GM18511 (cell line): Measurements from ENCODE around the gene NUDT4.
"Not testable (repeated sequence)": the region's sequence is repeated elsewhere in the genome, so short reads cannot be mapped to it uniquely, and the experiment has no call there.

Experiments used
- ATAC-seq: cut with Tn5 transposase; IDR thresholded peaks from one replicate; pipeline ENCODE4 v1.9.1; 2021; ENCODE audit warnings: mild to moderate bottlenecking, moderate library complexity; ENCODE audit not compliant: unreplicated experiment

NUDT4 gene

DNA sequence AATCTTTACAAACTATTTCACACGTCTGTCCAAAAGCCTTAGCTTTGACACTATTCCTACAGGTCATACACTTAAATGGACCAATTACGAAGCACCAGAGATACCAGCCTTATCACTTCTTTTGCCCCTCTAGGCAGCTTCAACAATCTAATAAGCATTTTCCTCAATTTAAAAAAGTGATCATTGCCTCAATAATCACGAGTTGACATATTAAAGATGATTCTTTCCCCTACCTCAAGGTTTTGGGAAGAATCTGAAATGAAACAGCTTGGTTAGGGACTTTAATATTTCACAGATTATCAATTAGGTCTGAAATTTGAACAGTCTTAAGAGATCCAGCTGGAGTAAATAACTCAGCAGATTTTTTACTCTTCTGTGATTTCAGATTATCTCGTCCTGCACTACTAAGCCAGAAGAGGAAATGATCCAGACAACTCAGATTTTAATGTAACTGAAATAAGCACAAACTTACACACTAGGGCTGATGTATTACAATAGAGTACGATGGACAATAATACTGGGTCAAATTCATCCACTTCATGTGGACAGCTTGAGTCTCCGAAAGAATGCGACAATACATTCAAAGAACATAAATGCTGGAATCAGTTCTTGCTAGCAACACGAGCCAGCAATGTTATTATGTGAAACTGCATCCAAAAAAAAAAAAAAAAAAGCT is 48.1 kb downstream of the NUDT4 start:
- no peak for ATAC-seq

DNA sequence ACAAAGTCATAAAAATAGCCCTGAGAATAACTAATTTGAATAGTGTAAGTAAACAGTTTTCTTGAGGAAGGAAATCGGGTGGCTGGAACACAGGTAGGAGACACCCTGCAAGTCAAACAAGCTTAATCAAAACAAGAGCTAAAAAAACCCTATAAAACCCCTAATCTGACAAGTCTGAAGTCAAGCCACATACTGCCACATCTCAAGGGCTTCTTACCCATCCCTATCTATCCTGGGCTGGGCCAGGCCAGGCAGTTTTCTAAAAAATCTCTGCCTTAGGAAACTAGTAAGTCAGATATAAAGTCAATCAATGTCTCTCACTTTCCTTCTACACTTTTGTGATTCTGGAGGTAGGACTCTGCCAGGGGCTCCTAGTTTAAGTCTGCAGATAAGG is 48.7 kb downstream of the NUDT4 start:
- no peak for ATAC-seq

DNA sequence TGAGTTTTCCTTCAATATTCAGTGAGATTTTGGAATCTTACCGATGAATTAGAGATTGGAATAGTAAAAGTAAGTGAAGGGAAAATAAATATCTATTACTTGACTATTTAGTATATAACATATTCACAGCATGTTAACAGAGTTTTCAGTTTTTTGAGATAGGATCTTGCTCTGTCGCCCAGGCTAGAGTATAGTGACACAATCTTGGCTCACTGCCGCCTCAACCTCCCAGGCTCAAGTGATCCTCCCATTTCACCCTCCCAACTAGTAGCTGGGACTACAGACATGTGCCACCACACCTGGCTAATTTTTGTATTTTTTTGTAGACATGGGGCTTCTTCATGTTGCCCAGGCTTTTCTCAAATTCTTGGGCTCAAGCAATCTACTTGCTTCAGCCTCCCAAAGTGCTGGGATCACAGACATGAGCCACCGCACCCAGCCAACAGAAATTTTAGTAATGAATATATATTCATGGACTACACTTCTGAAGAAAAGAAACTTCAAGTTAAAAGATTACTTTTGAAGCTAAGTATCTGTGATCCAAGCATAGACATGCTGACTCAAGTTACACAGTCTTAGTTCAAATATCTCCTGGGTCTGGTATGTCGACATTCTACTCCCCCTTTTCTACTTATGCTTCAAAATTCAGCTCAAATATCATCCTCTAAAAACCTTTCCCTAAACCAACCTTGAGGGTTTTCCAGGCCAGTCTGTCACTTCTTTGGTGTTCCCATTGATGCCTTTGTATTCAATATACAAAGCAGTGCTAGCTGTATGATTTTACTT is 50.2 kb downstream of the NUDT4 start:
- ATAC-seq: no peak

DNA sequence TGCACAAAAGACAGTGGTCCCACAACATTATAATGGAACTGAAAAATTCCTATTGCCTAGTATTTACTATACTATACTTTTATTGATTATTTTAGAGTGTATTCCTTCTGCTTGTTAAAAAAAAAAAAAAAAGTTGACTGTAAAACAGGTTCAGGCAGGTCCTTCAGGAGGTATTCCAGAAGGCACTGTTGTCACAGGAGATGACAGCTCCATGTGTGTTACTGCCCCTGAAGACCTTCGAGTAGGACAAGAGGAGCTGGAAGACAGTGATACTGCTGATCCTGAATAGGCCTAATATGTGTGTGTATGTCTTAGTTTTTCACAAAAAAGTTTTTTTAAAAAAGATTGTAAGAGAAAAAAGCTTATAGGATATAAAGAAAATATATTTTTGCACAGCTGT is 51.7 kb downstream of the NUDT4 start:
- no peak for ATAC-seq

DNA sequence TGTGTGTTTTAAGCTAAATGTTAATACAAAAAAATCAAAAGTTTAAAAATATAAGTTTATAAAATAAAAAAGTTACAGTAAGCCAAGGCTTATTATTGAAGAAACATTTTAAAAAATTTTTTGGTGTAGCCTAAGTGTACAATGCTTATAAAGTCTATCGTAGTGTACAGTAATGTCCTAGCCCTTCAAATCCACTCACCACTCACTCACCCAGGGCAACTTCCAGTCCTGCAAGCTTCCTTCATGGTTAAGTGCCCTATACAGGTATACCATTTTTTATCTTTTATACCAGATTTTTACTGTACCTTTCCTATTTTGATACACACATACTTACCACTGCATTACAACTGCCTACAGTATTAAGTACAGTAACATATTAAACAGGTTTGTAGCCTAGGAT is 52.1 kb downstream of the NUDT4 start:
- ATAC-seq: no peak

DNA sequence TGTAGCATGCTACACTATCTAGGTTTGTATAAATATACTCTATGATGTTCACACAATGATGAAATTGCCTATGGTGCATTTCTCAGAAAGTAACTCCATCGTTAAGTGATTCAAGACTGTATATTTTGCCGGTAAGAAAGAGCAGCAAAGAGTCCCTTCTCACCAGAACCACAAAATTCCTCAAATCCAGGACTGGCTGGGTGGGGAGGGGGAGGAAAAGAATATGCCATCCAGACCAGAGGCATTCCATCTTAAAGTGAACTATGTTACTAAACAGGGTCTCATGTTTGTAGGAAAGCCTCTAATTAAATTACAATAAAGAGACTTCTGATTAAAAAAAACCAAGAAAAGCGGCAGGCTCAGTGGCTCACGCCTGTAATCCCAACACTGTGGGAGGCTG is 52.6 kb downstream of the NUDT4 start:
- no peak for ATAC-seq

DNA sequence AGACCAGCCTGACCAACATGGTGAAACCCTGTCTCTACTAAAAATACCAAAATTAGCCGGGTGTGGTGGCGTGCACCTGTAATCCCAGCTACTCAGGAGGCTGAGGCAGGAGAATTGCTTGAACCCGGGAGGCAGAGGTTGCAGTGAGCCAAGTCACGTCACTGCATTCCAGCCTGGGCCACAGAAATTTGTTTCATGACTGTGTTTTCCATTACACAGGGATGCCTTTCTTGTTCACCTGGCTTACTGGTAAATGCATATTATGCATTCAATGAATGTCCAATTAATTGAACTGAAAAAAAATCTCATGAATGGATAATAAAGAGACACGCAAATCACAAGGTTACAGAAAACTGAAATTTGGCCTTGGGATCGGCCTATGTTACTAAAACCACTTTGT is 54.3 kb downstream of the NUDT4 start:
- not testable (repeated sequence) for ATAC-seq

DNA sequence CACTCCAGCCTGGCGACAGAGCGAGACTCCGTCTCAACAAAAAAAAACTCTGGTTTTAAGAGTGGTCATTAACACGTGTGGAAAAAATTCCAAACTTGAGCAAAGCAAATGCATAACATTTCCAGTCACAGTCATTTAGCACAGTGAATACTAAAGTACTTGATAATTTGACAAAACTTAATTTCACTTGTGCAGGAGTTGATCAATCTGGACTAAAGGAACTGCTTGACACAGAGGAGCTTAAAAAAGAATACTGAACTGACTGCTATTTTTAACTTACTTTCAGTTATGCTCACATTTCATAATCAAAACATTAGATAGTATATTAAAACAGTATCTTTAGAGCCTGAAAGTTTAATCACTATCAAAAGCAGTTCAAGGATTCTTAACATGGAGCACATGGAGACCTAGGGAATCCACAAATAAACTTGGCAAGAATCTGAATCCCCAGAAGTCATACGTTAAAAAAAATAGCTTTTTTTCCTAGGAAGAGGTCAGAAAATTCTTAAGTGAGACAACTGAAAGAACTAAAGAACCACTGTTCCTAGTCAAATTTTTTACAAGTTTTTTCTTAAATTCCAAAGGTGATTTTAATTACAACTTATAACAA is 56.6 kb downstream of the NUDT4 start:
- ATAC-seq: no peak

DNA sequence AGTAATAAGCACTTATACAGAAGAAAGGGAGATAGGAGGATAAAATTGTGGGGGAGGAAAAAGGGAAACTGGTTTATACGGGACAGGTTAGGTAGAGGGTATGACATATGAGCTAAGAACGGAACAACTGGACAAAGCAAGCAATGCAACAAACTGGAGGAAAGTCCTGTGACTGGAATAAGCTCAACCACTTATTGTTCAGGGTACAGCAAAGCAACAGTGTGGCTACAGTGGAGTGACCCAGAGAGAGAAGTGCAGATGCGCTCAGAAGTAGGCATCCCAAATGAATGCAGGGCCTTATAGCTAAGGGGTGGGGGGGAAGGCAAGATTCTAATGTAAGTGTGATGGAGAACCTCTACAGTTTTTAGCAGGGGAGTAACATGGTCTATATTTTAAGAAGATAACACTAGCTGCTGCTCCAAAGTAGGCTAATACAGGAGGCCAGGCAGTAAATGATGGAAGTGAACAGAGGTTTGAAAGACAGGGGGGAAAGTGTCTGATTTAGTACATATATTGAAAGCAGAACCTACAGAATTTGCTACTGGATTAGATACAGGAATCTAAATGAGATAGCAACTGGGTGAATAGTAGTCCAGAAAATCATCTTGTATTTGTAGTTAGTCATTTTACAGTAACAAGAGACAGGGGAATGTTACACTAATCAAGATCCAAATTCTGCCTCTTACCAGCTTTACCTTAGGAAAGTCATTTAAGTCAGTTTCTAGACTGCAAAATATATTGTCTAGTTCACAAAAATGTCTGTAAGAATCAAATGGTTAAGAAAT is 60.7 kb downstream of the NUDT4 start:
- ATAC-seq: no peak

DNA sequence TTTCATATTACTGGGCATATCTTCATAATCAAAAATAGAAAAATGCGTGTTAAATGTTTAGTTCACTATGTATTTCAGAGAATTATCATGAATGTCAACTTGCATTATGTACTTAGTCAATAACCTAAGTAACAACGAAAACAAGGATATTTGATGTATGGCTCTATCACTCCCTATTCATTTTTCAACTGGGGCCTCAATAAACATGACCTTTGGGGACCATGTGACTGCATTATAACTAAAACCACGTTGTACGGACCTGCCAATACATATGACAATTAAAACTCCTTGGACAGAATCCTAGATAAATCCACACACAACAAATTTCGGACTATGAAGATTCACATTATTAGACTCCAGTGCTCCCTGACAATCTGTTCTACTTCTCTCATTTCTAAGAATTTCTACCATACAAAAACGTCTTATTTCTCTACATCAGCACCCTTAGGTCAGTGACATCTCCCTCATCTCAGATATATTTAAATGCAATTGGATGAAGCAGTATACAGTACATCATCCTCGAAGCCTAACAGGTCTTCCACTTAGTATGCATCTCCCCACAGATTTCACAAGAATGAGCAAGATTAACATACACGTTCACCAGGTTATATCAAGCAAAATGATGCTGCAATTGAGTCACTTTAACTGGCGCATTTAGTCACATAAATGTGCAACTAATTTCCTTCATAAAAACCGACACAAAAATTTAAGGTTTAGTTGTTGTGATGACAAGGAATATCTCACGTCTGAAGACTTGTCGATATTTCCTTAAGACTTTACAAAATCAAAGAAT is 62.5 kb downstream of the NUDT4 start:
- no peak for ATAC-seq

DNA sequence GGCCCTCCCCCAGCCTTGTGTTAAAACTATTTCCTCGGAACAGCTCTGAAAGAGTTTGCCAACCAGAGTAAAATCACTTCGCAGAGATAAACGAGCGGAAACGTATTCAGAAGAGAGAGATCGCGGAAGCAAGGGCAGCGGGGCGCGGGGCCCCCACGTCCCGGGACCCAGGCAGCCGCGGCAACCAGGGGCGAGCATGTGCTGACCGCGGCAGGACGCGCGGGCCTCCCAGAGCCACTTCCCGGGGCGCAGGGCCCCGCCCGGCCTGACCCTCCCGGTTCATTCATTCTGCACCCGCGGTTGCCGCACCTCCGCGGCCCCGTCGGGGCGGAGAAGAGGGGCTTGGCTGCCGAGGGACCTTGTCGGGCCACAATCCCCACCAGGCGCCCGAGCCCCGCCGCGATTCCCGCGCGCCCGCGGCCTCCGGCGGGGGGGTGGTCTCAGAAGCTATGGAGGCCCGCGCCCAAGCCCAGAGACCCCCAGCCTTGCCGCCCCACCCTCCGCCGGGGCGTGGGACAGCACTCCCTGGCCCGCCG is 63.4 kb downstream of the NUDT4 start:
- peak; percentile 12 for ATAC-seq

DNA sequence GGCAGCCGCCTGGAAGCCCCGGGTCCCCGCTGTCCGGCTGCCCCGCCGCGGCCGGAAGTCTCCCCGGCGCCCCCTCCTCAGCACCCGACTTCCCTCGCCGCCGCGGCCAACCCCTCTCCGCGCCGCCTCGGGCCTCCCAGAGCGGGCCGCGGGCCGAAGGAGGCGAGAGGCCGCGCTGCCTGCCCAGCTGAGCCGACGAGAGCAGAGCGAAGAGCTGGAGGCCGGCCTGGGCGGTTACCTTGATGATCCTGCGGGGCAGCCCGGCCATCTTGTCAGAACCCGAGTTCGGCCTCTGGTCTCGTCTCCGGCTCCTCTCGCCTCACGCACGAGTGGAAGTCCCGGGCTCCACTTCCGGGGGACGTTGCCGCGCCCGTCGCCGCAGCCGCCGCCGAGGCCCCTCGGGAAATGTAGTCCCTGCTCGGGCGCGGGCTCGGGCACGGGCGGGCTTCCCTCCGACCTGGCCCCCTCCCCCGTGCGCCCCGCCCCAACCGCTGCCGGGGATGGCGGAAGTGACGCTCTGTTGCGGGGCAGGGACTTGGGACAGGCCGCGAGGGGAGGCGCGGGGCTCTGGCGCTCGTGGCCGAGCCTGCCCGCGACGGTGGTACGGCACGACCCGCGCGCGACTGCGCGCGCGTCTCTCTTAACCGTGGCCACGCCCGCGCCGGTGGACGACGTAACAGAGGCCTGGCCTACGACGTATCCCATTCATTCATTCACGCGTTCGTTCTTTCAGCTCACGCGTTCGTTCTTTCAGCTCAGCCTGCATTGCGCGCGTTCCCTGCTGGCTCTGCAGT is 64.1 kb downstream of the NUDT4 start, which contains the start of gene UBE2N:
Gene UBE2N (minus strand): TSS at position 331 of the 794 bp plus-strand sequence. CDS start 63 bp downstream, at position 268.
- peak; percentile 84 for ATAC-seq

DNA sequence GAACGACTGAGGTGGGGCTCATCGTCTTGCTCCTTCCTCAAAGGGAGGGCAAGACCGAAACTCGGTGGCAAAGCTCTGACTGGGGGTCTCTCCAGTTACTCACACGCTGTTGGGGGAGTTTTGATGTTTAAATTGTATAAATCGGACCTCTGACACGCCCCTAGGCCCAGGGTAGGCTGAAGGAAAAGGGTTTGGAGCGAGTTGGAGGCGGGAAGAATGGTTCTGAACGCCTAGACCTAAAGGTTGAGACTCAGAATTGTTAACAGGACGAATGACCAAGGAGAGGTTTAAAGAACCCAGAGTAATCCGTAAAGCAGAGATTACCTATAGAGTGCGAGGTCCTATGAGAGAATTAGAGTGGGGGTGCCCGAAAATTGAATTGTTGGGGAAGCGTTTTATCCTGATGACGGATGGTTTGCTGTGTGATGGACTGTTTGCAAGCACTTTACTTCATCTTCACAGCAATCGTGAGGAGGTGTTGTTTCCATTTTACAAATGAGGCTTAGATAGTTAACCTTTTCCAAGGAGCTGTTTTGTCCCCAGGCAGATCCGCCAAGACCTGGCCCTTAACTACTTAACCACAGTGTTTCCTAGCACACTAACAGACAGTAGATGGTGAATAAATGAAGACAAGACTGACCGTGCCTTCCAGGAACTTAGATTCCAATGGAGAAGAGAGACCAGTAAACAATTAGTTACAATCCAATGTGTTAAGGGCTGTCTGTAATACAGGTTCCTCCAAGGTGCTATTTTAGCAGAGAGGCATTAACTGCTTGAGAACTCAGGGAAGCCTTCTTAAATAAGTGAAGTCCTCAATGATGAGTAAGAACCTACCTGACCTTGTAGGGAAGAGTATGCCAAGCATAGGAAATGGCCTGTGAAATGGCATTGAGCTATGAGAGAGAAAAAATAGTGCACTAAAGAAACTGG is 65.0 kb downstream of the NUDT4 start:
- ATAC-seq: no peak

DNA sequence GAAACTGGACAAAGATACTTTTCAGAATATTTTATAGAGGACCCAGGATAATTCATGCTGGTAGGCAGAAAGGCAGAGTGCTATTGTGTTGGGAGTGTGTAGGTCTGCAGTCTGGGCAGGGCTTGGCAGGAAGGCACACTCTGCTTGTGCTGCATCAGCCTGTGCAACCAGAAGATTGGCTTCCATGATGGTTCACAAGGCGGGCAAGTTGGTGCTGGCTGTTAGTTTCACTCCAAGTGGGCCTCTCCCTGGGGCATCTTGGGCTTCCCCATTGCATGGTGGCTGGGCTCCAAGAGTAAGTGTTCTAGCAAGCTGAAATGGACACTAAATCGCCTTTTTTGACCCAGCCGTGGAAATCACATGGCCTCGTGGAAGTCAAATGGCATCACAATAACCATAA is 65.9 kb downstream of the NUDT4 start:
- ATAC-seq: no peak

DNA sequence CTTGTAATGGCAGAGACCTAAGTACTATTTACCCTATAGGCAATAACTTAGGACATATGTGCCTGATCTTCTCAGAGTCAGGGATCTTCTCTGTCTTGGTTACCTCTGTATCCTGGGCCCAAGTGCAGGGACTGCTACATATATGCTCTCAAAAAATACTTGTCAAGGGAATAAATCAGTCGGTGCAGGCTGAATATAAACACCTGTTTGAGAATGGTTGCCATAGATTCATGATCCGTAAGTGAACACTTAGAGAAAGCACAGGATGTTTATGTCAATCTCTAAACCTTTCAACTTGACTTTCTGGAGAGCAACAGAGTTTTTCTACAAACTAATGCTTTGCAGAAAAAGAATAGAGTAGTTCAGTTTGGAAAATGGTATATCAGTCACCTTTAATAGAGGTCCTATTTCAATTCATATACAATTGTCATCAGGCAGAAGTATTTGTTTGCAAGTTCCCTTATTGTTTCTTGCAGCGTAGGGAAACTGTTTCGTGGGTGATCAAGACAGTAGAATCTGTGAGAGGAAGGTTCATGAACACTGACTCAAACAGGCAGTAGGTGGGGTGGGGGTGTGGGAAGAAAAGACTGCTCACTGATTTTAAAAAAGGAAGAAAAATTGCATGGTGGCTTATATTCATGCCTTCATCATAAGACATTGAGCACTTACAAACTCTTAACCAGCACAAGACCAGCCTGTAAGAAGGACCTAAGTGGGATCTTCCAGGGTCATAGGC is 70.0 kb downstream of the NUDT4 start:
- ATAC-seq: no peak

DNA sequence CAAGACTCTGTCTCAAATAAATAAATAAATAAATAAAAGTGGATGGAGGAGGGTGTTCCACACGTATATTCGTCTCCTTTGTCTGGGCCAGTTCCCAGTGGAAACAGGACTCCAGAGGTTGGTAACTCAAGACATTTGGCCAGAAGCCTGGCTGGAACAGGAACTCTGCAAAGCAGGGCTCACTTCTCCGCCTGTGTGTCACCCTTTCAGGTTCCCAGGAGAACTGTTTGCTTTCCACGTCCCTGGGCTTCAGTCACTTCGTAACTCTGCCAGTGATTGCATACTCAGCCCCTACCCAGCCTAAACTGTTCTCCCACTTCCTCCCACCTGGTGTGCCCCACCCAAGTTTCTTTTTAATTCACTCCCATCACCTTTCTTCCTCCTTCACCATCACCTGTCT is 71.1 kb downstream of the NUDT4 start:
- ATAC-seq: peak; percentile 21

DNA sequence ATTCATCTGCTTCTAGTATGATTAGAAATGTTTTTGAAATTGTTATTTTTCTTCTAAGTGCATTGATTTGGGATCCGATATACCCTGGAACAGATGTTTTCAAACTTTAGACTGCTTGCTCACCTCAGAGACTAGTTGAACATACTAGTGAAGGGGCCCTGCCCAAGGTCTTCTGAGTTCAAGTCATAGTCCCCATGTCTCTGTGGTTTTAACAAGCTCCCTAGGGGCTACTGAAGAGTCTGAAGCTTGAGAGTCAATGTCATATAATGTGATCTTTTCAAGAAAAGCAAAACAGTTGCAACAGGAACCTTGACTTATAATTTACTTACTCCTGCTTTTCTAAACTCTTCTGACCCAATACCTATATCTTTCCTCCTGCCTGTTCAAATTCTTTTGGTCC is 71.6 kb downstream of the NUDT4 start:
- peak; percentile 98 for ATAC-seq
